Measurements from ENCODE around the gene STAMBP.
"Not testable (repeated sequence)": the region's sequence is repeated elsewhere in the genome, so short reads cannot be mapped to it uniquely, and the experiment has no call there.

The STAMBP gene

GRCh38 chr2:73888388-73888787, 59.6 kb downstream of the STAMBP start:
- DNase-seq: no peak

- DNase-seq: no peak
Observed at GRCh38 chr2:73889206-73889605, 60.4 kb downstream of the STAMBP start.

- DNase-seq: no peak
Observed at GRCh38 chr2:73890301-73891092, 61.7 kb downstream of the STAMBP start.

- no peak for DNase-seq
Observed at GRCh38 chr2:73891276-73891901, 62.6 kb downstream of the STAMBP start.

GRCh38 chr2:73892631-73893329, 64.0 kb downstream of the STAMBP start, which contains the start of gene ACTG2:
Gene ACTG2 (plus strand): TSS chr2:73893008. CDS start chr2:73901312, 8,304 bp downstream.
- no peak for DNase-seq

GRCh38 chr2:73893764-73894474, 65.2 kb downstream of the STAMBP start:
- DNase-seq: no peak

GRCh38 chr2:73894475-73894850, 65.7 kb downstream of the STAMBP start:
- no peak for DNase-seq

- DNase-seq: no peak
Observed at GRCh38 chr2:73894877-73895276, 66.1 kb downstream of the STAMBP start.

GRCh38 chr2:73895473-73895872, 66.7 kb downstream of the STAMBP start:
- DNase-seq: no peak

- DNase-seq: no peak
Observed at GRCh38 chr2:73896362-73897239, 67.8 kb downstream of the STAMBP start.

GRCh38 chr2:73897240-73897583, 68.5 kb downstream of the STAMBP start:
- DNase-seq: no peak

GRCh38 chr2:73897934-73898333, 69.2 kb downstream of the STAMBP start:
- DNase-seq: no peak

GRCh38 chr2:73899801-73900336, 71.1 kb downstream of the STAMBP start:
- no peak for DNase-seq

- DNase-seq: no peak
Observed at GRCh38 chr2:73901143-73901542, 72.4 kb downstream of the STAMBP start.

- no peak for DNase-seq
Observed at GRCh38 chr2:73902284-73902683, 73.5 kb downstream of the STAMBP start.

GRCh38 chr2:73903313-73903712, 74.6 kb downstream of the STAMBP start:
- DNase-seq: no peak

GRCh38 chr2:73903949-73904613, 75.3 kb downstream of the STAMBP start:
- DNase-seq: not testable (repeated sequence)

GRCh38 chr2:73904952-73905351, 76.2 kb downstream of the STAMBP start:
- no peak for DNase-seq

- DNase-seq: no peak
Observed at GRCh38 chr2:73906847-73907505, 78.2 kb downstream of the STAMBP start.

GRCh38 chr2:73907840-73908452, 79.2 kb downstream of the STAMBP start:
- peak; percentile 40 for DNase-seq

Data from DMS79 treated with DMSO at 0.1 percent for 48 hours (cell line).